Left lung (tissue), 10 donors: Measurements from ENCODE around the gene TAGLN. TPM values are rescaled to one million over a fixed set of nuclear protein-coding genes. Genes with fewer than 3 reads are reported as not detected.

Source experiments
- ATAC-seq: fragments of 200-7000 bp; cut with Tn5 transposase; one replicate; pipeline ENCODE4 v1.9.1; 2020; ENCODE audit warnings: moderate library complexity
- DNase-seq, 4 donors: peaks; one replicate each; pipeline ENCODE4 v3.0.0-alpha.2; 2013 to 2020
- H3K27ac ChIP-seq, 2 donors: fragments of 200-600 bp; sonication (generic) in 1 of 2; one replicate each; pipeline versions ENCODE4 v1.5.0 to v1.8.0; 2020 to 2021
- H3K27me3 ChIP-seq, 2 donors: fragments of 200-600 bp; sonication (generic) in 1 of 2; one replicate each; pipeline versions ENCODE4 v1.5.0 to v1.8.0; 2020 to 2021
- H3K36me3 ChIP-seq, 2 donors: fragments of 200-600 bp; sonication (generic) in 1 of 2; one replicate each; pipeline versions ENCODE4 v1.5.0 to v1.8.0; 2020 to 2021
- H3K4me1 ChIP-seq, 2 donors: fragments of 200-600 bp; one replicate each; pipeline ENCODE4 v1.8.0; 2021
- H3K4me3 ChIP-seq, 2 donors: fragments of 200-600 bp; sonication (generic) in 1 of 2; one replicate each; pipeline versions ENCODE4 v1.5.0 to v1.8.0; 2020 to 2021; ENCODE audit warnings: mild to moderate bottlenecking in 1 of 2
- H3K9me3 ChIP-seq, 2 donors: fragments of 200-600 bp; sonication (generic) in 1 of 2; one replicate each; pipeline versions ENCODE4 v1.5.0 to v1.8.0; 2020 to 2021
- intact Hi-C, 2 donors: fragments of 100-400 bp; cut with DNase I; formaldehyde crosslinking; loops; one replicate each; pipeline versions ENCODE4 v1.11.2 to v1.14.2; 2022
- polyA plus RNA-seq, 6 donors: library from polyadenylated mRNA; unstranded; fragments of 120-200 nt; gene quantifications; one replicate each; pipeline ENCODE4 v1.2.1, GENCODE V29; 2013; ENCODE audit not compliant: insufficient read length in 6 of 6
- total RNA-seq, 2 donors: library from RNA; stranded (reverse); fragmentation: NEBNext Ultra II Directional; extraction: Animal tissue kit (Norgen Biotek cat#: 25700); gene quantifications; one replicate each; pipeline ENCODE4 v1.2.1, GENCODE V29; 2021
- TF ChIP-seq, protein P1 (sequence below), 2 donors: fragments of 200-600 bp; sonication (generic) in 1 of 2; IDR thresholded peaks; one replicate each; pipeline versions ENCODE4 v1.5.0 to v1.8.0; 2021; ENCODE audit warnings: antibody characterized with exemption in 2 of 2
- donor health status: DM: no; HTN: yes; CAD: no.
- donor health status: DM: no; HTN: no; CAD: no.

The TAGLN gene
- total and polyA plus RNA-seq, 8 donors: 104 to 763 (median 207) TPM

GRCh38 chr11:117230286-117230961, 31.3 kb downstream of the TAGLN start:
- H3K9me3 ChIP-seq: no peaks in the 10 kb centered on the region
- TF ChIP-seq, protein P1, sequence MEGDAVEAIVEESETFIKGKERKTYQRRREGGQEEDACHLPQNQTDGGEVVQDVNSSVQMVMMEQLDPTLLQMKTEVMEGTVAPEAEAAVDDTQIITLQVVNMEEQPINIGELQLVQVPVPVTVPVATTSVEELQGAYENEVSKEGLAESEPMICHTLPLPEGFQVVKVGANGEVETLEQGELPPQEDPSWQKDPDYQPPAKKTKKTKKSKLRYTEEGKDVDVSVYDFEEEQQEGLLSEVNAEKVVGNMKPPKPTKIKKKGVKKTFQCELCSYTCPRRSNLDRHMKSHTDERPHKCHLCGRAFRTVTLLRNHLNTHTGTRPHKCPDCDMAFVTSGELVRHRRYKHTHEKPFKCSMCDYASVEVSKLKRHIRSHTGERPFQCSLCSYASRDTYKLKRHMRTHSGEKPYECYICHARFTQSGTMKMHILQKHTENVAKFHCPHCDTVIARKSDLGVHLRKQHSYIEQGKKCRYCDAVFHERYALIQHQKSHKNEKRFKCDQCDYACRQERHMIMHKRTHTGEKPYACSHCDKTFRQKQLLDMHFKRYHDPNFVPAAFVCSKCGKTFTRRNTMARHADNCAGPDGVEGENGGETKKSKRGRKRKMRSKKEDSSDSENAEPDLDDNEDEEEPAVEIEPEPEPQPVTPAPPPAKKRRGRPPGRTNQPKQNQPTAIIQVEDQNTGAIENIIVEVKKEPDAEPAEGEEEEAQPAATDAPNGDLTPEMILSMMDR (IDR thresholded peaks at IDR 0.05): no peak
- intact Hi-C loops: no loop called here
- DNase-seq (no peak), ATAC-seq (no peak)
- H3K4me3 ChIP-seq: peak overlapping the region in 1 of 2 donors; percentile 95
- no peaks in the 10 kb centered on the region for H3K27me3 ChIP-seq
- peaks cover 0 to 42% of the 10 kb centered on the region in 2 donors for H3K36me3 ChIP-seq
- H3K4me1 ChIP-seq: peaks cover 9 to 42% of the 10 kb centered on the region in 2 donors
- H3K27ac ChIP-seq: peak overlapping the region; percentile 13

GRCh38 chr11:117230999-117231841, 32.0 kb downstream of the TAGLN start:
- Histone ChIP-seq H3K4me3 (peak overlapping the region; percentile 89 to 95), H3K4me1 (peaks cover 9 to 42% of the 10 kb centered on the region in 2 donors), H3K27ac (peak overlapping the region; percentile 90 to 93), H3K9me3 (no peaks in the 10 kb centered on the region), H3K36me3 (peaks cover 0 to 37% of the 10 kb centered on the region in 2 donors), H3K27me3 (no peaks in the 10 kb centered on the region)
- ATAC-seq (no peak), DNase-seq (no peak)
- TF ChIP-seq, protein P1 (IDR thresholded peaks at IDR 0.05): no peak
- intact Hi-C loops: no loop called here

- Histone ChIP-seq H3K27me3 (no peaks in the 10 kb centered on the region), H3K27ac (peak within 1 kb of the TSS; percentile 90 to 93), H3K4me1 (peaks cover 9 to 42% of the 10 kb centered on the region in 2 donors), H3K9me3 (no peaks in the 10 kb centered on the region), H3K36me3 (peaks cover 0 to 35% of the 10 kb centered on the region in 2 donors), H3K4me3 (peak within 1 kb of the TSS; percentile 89 to 95)
- intact Hi-C loops: no loop called here
- ATAC-seq (no peak), DNase-seq (peak in 1 of 4 donors; percentile 76)
- TF ChIP-seq, protein P1 (IDR thresholded peaks at IDR 0.05): no peak
Observed at GRCh38 chr11:117231842-117232091, 32.6 kb downstream of the TAGLN start, which contains the start of gene PCSK7. PCSK7 (minus strand) TSS chr11:117232073; CDS start chr11:117229844, 2,229 bp downstream.

DNA sequence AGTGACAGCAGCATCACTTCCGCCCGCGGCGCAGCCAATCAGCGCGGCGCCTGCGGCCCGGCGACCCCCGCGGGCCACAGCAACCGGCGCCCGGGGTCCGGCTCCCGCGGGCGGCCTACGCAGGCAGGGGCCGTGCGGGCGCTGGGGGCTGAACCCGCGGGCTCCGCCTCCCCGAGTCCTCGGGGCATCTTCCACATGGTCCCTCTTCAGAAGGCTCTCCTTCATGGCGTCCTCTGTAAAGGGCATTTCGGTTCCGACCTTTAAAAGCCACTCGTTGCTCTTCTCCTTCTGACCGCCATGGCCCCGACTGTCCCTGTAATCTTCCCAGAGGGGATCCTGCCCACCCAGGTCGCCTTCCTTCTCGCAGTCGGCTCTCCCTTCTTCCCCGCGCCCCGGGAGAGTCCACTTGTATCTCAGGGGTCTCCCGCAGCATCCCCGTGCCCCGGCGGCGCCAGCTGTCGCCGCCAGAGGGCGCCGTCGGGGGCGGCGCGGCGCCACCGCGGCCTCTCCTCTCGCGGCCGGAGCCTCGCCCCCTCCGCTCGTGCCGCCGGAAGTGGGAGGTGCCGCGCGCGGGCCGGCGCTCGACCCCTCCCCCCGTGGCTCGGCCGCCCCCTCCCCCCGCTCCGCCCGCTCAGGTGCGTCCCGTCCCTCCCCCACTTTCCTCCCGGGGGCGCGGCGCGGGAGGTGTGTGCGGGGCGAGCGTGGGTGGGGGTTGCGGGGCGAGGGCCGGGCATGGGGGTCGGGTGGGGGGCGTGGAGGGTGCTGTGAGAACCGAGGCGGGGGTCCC, 33.1 kb downstream of the TAGLN start, which contains the start of gene RNF214:
Gene RNF214, plus strand, starts transcription at position 580 of the 787 bp plus-strand sequence. CDS start 1,602 bp downstream, outside the sequence.
- H3K4me3 ChIP-seq: peak within 1 kb of the TSS; percentile 89 to 95
- H3K36me3 ChIP-seq: peaks cover 0 to 30% of the 10 kb centered on the region in 2 donors
- DNase-seq (peak; percentile 75 to 95 (median 88)), ATAC-seq (peak; percentile 92)
- no peaks in the 10 kb centered on the region for H3K9me3 ChIP-seq
- TF ChIP-seq, protein P1 (IDR thresholded peaks at IDR 0.05): peak; percentile 91 to 97
- H3K27me3 ChIP-seq: no peaks in the 10 kb centered on the region
- H3K27ac ChIP-seq: peak within 1 kb of the TSS; percentile 90 to 93
- intact Hi-C loops: no loop called here
- H3K4me1 ChIP-seq: peaks cover 9 to 42% of the 10 kb centered on the region in 2 donors
